Dedifferentiated amniotic fluid mesenchymal stem cell (primary cell): Measurements from ENCODE around the gene RBM39.
A peak's percentile ranks its signal among the peaks of the same experiment; 100 is the strongest.
"Not testable (repeated sequence)": the region's sequence is repeated elsewhere in the genome, so short reads cannot be mapped to it uniquely, and the experiment has no call there.

Source experiments
- DNase-seq: peaks from one replicate; pipeline ENCODE4 v3.0.0-alpha.2; 2016; ENCODE audit errors: extremely low spot score

RBM39 gene

GRCh38 chr20:35756404-35756803, 14.3 kb upstream of the RBM39 start:
- DNase-seq: no peak

- DNase-seq: no peak
Observed at GRCh38 chr20:35750611-35751010, 8.6 kb upstream of the RBM39 start.

GRCh38 chr20:35744492-35744841, 2.4 kb upstream of the RBM39 start:
- DNase-seq: not testable (repeated sequence)

DNA sequence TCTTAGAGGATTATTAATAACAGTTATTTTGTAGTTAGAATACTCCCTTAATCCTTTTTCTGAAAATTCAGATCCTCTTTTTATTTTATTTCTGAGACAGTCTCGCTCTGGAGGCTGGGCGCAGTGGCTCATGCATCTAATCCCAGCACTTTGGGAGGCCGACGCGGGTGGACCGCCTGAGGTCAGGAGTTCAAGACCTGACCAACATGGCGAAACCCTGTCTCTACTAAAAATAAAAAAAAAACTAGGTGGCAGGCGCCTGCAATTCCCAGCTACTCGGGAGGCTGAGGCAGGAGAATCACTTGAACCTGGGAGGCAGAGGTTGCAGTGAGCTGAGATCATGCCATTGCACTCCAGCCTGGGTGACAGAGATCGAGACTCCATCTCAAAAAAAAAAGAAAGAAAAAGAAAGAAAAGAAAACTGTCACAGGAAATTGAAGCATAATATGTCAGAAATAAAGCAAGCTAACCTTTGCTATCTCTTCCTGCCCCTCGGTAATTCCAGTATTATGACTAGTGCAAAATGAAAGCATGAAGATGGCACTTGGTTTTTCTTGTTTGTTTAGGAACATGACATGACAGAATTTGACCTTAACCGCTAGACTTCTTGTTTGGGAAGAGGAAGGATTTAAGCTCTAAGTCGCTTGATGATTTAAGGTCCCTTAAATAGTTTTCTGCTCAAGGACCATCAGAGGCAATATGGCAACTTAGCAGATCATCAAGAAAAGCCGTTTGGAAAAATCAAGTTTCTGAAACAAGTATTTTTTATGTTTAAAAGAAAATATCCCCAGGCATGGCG, 1.8 kb upstream of the RBM39 start:
- DNase-seq: no peak

GRCh38 chr20:35742741-35743523, 872 bp upstream of the RBM39 start:
- no peak for DNase-seq

DNA sequence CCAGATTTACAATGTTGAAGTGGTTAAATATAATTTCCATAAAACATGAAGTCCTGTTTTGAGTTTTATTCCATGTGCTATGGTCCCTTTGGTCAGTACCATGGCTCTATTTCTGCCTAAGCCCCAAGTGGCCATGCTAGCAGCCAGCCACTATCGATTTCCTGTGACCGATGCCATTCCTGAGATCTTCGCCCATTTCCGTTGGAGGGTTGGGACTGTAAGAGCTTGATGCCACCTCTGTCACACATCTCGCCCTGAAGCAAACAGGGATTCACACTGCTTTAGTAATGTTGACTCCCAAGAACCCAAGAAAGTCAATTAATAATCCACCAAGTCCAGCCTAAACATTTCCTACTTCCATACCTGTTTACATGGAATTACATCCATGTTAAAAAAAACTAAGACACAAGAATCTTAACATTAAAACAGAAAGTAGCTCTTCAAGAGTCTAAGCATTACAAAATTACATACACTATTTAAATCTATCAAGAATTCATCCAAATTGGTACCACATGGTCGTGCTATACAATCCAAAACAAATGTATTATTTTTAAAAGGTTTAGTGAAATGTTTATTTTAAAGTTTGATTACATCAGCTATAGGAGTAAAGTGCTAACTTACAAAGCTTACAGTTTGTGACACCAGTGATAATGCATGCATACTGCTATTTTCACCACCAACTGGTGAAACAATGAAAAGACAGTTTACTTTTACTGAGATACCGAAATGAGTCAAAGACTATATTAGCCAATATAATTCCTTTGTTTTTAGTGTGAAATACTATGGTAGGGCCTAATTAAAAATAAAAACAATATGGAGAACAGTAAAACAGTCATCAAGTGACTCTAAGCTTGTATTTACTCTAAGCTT, 2.5 kb downstream of the RBM39 start:
- DNase-seq: peak; percentile 52

- no peak for DNase-seq
Observed at GRCh38 chr20:35738410-35739179, 3.5 kb downstream of the RBM39 start.

- DNase-seq: no peak
Observed at GRCh38 chr20:35737865-35738333, 4.2 kb downstream of the RBM39 start.

GRCh38 chr20:35735826-35736470, 6.1 kb downstream of the RBM39 start:
- no peak for DNase-seq

DNA sequence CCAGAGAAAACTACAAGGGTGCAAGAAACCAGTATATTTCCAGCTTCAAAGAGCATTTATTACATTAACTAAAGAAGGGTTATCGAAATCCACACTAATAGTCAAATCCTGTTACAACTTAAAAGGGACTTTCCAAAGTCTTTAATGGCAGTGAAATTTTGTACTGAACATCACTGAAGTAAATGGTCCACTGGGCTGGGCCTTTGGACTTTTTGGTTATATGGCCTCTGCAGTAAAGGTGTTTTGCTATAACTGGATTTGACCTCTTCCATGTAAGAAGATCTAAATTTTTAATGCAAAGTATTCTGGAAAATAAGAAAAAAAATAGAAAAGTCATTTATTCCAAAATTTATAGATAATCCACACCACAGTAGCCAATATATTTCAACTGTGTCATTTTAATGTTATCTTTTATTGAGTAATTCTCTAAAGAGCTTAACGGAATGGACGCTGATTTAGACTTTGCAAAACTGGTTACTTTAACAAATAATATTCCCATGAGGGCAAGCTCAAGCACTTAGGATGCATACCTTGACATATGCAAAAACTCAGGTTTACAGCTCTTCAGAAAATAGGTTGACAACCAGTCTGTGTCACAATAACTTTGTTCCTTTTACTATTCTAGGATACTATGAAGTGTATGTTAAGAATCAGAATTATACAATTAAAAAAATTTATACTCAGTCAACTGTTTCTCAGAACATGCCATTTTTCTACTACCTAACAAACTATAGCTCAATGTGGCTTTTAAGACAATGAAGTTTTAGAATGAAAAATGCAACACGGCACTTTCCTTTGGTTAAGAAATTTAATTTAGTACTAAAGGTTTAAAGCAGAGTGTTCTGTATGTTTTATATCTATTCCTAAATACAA, 7.0 kb downstream of the RBM39 start:
- no peak for DNase-seq

GRCh38 chr20:35734374-35734773, 7.7 kb downstream of the RBM39 start:
- DNase-seq: no peak

DNA sequence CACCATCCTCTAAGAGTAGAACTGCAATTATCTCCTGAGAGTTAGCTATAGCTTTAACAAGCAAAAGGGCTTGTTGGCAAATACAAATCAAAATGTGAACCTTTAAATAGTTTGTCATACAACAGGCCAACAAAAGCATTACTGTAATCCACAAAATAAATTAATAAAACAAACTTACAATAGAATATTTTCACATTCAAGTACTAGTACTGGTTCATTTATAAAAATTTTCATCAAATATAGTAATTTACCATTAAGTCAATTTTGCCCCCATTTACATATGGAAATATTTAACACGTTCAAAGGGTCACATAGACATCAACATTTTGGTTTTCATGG, 9.4 kb downstream of the RBM39 start:
- no peak for DNase-seq

GRCh38 chr20:35731862-35732643, 10.0 kb downstream of the RBM39 start:
- no peak for DNase-seq

DNA sequence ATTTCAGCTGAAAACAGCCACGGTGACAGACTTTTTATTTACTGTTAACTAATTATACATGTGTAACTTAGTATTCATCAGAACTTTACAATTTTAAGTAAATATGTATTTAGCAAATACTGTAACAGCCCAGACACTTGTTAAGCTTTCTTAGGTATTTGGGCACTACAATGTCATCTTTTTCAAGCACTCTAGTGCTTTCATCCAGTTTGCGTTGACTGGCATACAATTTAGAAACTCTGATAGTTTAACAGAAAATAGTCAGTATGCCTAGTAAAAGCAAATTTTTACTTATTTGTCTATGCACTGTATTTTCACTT, 10.6 kb downstream of the RBM39 start:
- DNase-seq: no peak

DNA sequence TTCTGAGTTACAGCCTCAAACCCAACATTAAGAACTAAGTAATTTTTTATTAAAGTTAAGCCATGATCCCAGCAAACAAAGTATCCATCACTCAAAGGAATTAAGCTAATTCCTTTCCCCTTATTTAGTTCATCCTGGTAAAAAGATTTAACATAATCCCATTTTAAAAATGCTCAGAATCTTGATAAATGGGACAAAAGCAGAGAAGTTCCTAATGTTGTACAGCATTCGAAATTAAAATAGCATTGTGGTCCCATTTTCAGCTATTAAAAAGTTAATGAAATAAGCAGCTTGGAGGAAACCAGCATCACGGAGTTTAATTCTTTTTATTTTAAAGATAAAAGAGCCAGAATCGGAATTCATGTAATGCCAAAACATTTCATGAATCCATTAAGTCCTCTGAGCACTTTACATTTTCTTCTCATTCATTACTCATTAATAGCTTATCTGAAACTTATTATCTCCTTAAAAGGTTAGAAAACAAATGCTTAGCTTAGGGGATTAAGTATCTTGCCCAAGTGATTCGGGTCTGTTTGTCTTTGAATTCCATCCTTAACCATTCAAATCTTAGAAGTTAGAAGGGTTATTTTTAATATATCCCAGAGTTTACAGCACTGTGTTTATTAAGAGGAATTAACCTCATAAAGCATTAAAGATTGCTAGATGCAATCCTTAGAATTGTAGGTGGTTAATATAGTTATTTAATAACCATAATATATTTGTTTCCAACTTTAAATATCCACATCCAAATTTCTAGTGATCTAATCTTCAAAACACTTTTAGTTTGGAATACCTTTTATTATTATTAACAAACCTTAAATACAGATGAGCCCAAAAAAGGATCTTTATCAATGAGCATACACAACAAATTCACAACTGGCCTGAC, 11.2 kb downstream of the RBM39 start:
- DNase-seq: no peak

DNA sequence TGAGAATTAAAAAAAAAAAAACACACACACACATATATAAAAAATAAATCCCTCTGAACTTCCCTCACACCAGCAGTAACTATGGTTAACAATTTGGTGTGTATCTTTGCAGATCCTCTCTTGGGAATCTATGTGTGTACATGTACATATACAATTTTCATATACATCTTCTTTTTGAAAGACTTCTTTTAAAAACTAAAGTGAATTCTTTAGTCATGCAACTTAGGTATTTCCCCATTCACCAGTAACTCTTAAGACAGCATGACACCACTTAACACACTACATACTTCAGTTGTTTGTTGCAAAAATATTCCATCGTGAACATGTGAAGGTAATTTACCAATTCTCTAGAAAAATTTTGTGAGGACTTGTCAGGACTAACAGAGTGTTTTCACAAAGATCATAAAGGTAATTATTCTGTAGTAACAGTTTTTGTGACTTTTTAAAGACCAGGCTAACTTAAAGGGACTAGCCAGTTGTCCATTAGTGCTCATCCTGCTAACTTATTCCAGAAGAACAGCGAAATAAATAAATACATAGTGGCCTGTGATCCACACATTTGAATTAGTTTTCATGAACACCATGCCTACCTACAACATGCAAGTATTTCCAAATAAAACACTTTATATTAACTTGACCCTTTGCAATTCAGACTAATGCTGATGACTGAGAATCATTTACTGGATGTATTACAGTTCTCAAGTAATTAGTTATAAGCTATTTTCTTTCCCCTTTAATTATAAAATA, 12.1 kb downstream of the RBM39 start:
- no peak for DNase-seq

- no peak for DNase-seq
Observed at GRCh38 chr20:35729283-35729807, 12.7 kb downstream of the RBM39 start.
